ENCODE data around the gene SERPINA10.
"Not testable (repeated sequence)": the region's sequence is repeated elsewhere in the genome, so short reads cannot be mapped to it uniquely, and the experiment has no call there.

SERPINA10 gene

DNA sequence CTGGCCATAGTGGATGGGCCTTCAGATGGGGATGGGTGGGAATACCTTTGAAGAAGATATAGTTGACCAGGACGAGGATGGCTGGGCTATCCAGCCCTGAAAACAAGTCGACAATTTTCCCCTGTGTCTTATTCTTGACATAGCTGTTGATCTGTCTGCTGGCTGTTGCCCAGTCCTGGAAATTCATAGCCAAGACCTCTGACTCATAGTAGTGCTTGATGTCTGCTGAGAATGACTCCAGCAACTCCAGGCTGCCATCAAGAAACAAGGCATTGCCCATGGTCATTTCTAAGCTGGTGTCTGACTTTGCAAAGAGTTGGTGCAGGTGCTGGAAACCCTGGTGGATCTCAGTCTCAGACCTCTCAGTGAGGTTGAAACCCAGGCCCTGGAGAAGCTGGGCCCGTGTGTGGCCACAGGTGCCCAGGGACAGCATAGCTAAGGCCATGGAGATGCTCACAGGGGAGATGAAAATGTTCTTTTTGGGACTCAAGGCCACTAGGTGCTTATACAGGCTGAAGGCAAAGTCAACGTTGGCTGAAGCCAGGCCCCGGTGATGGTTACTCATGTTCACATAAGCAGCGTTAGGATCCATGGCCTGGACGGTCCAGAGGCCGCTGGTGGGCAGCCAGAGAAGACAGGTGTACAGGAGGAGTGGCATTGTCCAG is 21.1 kb upstream of the SERPINA10 start:
- DNase-seq (ENCODE audit: low read depth in 2 of 2) = no peak

DNA sequence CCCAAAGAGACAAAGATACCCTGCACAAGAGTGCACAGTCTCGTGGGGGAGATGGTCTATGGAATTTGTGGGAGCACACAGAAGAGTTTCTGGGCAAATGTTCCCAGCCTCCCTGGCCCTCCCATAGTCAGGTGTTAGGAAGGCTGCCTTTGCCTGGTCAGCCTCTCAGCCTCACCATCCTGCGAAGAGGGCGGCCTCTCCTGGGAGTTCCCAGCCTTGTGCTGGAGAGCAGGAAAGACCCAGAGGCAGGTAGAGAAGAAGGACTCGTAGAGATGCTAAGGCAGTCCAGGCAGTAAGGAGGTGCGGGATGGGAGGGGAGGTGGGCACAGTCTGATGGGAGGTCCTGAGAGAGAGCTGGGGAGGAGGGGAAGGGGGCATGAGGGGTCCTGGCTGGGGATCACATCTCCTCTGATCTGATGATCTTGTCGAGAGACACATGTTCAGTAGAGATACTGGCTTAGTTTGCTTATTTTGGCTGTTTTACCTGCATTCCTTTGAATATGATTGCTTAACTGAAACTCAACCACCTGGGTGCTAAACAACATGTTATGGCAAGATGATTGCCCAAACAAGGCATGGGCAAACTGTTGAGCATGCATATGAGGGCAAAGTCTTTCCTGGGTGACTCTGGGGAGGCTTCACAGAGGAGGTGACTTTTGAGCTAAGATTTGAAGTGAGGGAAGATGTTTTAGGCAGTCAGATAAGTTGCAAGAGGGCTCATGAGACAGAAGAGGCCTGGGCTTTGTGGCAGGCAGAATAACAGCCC is 19.6 kb upstream of the SERPINA10 start:
- no peak for DNase-seq (ENCODE audit: low read depth in 2 of 2)

DNA sequence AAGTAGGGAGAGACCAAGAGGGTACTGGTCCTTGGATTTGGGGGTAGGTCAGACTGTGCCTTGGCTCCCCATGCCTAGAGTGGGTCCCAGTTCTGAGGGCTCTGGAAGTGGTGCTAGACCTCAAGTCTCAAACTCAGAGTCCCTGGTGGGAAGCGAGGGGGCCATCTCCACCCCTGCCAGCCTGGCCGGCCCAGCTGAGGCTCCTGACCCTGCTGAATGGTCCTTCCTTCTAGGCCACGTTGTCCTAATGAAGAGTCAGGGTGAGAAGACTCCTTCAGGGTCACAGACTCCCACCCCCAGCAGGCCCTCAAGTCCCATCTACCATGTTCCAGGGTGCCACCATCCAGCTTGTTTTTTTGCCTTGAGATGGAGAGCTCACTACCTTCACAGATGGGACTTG is 17.2 kb upstream of the SERPINA10 start:
- DNase-seq (ENCODE audit: low read depth in 2 of 2) = no peak

DNA sequence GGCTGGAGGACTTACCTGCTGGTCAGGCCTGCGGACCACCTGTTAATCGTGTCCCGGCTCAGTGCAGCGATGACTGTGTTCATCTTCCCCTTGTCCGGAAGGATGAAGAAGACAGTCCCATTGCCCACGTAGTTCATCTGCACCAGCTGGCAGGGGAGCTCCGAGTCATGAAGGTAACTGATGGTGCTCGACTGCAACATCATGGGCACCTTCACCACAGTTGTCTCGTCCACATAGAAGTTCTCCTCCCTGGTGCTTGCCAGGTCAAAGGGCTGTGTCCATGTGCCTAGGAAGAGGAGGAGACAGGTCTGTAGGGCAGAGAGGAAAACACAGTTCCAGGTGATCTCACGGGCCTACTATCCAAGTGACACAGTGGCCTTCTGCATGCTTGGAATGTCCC is 16.7 kb upstream of the SERPINA10 start:
- no peak for DNase-seq (ENCODE audit: low read depth in 2 of 2)

DNA sequence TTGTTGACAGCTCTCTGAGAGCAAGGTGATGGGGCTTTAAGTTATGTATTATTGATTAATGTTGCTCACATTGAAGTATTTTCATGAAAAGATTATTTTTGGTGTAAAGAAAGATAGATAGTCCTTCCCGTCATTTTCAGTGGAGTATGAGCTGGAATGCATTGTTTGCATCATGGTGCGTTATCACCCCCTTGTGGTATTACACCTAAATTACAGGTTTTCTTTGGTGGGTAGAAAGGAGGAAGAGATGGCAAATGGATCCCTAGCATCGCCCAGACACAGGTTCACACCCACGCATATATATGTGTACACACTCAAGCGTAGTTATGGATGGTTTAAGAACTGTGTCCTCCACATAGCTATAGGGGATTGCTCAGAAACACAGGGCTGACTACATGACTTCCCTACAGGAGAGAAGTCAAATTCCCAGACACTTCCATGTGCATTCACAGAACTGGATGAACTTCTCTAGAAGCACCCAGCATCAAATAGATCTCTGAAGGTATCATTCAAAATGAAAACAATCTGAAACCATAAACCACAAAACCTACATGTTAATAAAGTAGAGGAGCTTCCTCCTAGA is 14.4 kb upstream of the SERPINA10 start:
- no peak for DNase-seq (ENCODE audit: low read depth in 2 of 2)

DNA sequence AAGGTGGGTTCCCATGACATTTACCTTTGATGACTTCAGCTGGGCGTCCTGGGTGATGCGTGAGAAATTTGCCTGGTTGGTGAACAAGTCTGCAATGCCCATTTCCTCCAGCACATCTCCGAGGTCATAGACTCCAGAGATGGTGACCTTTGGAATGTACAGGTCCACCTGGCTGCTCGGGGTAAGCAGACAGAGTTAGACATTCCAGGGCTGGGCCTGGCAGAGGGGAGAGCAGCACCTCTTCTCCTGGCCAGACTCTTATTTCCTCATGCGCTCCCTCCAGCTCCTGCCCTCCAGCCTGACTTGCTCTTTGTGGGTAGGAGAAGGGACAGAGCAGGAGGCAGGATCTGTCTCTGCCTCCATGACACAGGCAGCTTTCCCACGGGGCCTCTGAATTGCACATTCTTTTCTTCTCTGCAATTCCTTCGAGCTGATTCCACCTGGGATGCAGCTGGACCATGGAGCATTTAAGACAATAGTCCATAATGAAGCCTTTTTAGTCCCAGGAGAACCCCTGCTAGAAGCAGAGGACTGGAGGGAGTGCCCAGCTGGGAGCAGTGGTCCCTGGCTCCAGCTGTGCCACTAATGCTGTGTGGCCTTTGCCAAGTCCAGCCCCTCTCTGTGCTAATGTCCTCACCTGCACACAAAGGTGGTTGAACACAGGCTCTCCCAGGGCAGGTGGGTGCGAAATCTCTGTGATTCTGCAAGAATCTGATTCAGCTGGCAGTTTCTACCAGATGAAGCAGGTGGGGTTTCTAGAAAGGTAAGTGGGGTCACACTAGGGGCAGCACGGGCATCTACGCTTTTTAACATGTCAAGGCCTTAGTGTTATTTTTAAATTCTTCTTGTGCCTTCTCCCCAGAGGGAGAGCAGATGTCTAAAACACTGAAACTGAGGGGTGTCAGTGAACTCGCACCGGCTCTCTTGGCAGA is 13.2 kb upstream of the SERPINA10 start:
- no peak for DNase-seq (ENCODE audit: low read depth in 2 of 2)

DNA sequence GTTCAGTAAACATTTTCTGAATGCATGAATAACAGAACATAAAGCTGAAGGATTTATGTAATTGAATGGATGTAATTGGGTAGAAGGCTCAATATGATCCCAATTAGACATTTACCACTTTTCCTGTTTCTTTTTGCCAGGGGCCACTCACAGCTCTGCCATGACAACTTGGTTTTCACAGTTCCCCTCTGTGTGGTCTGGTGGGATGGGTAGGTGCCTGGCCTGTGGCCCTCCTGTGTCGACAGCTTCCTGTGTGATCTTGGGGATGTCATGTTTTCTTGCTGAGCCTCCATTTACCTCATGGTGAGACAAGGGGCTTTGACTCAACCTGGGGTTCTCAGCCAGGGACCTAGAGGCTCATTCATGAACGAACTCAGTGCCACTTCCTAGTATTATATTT is 12.6 kb upstream of the SERPINA10 start:
- DNase-seq (ENCODE audit: low read depth in 2 of 2) = no peak

DNA sequence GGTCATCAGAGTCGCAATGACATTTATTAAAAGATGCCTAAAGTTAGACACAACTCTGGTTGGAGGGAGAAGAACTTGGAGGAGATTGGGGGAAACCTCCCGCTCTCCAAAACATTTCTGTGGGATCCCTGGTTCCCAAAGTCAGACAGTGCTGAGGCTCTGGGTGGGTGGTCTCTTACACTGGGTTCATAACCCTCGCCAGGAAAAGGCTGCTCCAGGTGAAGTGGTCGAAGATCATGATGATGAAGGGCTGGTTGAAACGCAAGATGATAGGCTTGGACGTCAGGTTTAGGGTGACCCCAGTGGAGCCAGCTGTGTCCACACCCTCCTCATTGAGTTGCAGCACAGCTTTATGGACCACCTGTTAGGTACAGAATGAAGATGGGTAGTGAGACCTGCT is 11.2 kb upstream of the SERPINA10 start:
- DNase-seq (ENCODE audit: low read depth in 2 of 2) = no peak

DNA sequence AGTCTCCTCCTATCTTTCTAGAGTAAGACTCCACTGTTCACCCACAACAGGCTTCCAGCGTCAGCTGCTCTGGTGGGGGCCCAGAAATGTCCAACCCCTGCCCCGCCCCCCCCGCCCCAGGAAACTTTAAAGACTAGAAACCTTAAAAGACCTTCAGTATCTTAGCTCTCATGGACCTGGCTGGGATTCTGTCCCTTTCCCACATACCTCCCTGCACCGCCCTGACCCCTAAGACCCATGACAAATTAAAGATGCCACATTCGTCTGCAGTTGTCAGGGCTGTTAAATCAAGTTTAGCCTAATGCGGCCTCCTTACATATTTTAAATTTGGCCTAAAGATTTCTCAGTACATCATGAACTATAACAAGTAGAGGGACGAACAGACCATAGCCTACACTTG is 10.0 kb upstream of the SERPINA10 start:
- DNase-seq (ENCODE audit: low read depth in 2 of 2) = no peak

DNA sequence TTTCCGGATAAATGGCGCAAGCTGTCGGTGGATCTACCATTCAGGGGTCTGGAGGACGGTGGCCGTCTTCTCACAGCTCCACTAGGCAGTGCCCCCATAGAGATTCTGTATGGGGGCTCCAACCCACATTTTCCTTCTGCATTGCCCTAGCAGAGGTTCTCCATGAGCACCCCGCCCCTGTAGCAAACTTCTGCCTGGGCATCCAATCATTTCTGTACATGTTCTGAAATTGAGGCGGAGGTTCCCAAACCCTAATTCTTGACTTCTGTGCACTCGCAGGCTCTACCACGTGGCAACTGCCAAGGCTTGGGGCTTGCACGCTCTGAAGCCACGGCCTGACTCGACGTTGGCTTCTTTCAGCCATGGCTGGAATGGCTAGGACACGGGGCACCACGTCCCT is 5.1 kb upstream of the SERPINA10 start:
- DNase-seq (ENCODE audit: low read depth in 2 of 2) = no peak

DNA sequence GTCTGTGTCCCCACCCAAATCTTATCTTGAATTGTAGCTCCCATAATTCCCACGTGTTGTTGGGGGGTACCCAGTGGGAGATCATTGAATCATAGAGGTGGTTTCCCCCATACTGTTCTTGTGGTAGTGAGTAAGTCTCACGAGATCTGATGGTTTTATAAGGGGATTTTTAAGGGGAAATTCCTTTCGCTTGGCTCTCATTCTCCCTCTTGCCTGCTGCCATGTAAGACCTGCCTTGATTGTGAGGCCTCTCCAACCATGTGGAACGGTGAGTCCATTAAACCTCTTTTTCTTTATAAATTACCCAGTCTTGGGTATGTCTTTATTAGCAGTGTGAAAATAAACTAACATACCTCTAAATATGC is 3.1 kb upstream of the SERPINA10 start:
- DNase-seq (ENCODE audit: low read depth in 2 of 2) = not testable (repeated sequence)

DNA sequence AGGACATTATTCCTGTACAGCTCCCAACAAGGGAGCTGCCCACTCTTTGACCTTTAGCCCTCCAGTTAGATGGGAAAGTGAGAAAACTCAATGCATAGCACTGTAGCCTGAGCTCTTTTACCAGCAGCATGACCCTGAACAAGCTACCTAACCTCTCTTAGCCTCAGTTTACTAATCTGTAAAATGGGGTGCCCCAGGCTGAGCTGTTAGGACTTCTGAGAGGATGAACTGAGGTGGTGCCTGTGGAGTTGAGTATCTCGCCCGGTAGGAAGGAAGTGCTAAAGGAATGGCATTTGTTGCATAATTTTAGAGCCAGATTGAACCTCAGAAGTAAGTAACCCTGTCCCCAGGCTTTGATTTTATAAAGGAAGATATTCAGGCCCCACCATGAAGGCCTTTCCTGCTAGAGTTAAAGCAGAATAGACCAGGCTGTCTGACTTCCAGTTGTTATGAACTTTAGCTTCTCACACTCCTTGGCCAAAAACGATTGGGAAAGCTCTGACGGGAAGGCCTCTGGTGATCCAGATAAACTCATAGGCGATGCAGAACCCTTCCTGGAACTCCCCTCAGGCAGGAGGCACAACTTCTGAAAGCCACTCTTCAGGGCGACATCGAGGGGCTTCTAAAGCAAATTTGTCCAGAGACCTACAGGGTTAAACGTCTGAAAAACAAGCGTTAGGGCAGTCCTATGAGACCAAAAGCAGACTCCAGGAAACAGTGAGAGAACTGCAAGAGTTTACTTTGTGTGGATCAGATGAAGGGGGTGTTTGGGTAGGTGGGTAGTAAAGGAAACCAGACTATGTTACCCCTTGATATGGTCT is 2.5 kb upstream of the SERPINA10 start:
- DNase-seq (ENCODE audit: low read depth in 2 of 2) = no peak

DNA sequence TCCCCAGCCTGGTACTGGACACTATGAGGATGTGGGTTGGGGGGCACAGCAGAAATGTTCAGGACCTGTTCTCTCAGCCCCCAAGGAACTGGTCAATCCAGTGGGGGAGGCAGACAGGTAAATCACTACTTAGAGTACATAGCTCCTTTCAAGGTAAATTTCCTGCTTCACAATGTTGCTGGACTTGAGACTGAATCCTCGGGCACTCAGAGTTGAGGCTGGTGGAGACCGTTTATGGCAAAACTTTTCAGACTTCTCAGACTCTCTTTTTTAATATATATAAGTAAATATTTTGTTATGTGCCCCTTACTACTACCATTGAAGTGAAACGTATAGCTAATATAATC is 483 bp upstream of the SERPINA10 start:
- no peak for DNase-seq (ENCODE audit: low read depth in 2 of 2)

DNA sequence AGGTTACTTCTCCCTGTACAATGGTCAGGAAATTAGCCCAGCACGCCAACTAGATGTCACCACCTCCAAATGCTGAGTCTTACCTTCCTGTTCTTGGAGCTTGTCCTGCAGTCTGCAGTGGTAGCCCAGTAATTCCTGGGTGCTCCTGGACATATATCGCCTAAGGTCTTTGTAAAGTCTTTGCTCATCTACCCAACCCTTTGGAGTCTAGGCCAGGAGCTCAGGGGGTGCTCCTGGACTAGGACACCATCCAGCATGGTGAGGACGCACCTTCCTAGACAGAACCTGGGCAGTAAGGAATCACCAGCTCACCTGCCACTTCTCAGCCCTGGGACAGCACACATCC is 569 bp downstream of the SERPINA10 start:
- no peak for DNase-seq (ENCODE audit: low read depth in 2 of 2)

DNA sequence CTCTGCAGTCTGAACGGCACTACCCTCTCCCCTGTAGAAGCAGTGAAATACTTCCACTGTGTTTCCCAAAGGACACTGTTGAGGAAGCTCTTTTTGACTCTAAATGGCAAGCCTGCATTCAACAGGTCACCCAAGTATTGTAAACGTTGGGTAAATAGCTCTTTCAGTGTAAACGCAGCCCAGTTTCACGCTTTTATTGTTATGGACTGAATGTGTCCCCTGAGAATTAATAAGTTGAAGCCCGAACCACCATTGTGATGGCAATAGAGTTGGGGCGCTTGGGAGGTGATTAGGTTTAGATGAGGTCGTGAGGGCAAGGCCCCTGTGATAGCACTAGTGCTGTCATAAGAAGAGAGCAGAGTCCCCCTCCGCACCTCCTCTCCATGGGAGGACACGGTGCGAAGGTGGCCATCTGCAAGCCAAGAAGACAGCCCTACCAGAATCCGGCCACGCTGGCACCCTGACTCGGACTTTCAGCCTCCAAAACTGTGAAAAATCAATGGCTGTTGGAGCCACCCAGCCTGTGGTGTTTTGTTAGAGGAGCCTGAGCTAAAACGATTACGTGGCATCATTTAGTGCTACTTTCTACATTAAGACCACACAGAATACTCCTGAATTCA is 1.1 kb downstream of the SERPINA10 start:
- no peak for DNase-seq (ENCODE audit: low read depth in 2 of 2)

DNA sequence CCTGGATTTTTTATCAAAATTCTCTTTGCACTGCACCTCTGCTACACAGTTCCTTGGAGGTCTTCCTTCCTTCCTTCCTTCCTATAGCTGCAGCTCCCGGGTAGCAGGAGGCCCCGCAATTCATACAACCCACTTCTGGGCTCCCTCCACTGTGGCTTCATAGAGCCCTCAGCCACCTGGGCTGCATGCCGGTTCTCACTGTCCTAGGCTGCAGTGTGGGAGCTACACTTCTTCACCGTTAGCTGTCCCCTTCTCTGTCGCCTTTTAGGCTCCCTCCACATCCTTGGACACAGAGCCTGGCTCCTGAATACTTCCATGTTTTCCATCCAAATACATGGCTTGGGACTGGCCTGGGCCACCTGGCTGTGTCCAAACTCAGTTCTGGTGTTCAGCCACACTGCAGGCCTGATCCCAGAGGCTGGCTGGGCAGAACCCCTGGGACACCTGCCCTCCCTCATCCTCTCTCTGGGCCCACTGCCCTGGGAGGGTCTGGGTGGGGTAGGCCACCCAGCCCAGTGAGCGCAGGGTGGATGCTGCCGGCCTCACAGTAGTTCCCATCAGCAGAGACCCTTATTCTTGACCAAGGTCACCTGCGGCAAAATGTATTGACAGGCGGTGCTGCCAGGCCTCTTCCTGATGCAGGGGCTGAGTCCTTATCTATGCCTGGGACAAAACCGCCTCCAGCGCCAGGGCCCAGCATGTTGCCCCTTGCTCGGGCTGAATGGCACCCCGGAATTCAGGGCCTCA is 1.7 kb downstream of the SERPINA10 start:
- no peak for DNase-seq (ENCODE audit: low read depth in 2 of 2)

DNA sequence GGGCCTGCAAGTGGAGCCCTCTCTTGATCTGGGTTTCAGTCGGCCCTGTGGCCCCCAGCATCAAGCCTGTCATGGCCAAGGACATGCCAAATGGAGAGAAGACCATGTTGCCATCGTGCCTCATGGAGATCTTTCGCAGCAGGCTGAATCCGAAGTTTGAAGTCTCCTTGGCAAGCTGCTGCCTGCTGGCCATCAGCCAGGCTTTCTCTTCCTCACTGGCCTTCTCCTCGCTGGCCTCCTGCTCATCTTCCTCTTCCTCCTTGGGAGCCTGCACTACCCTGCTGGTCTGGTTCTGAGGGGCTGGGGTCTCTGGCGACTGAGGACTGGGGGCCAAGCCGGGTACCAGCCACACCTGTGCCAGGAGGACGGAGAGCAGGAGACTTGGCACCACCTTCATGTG is 2.9 kb downstream of the SERPINA10 start:
- DNase-seq (ENCODE audit: low read depth in 2 of 2) = no peak

DNA sequence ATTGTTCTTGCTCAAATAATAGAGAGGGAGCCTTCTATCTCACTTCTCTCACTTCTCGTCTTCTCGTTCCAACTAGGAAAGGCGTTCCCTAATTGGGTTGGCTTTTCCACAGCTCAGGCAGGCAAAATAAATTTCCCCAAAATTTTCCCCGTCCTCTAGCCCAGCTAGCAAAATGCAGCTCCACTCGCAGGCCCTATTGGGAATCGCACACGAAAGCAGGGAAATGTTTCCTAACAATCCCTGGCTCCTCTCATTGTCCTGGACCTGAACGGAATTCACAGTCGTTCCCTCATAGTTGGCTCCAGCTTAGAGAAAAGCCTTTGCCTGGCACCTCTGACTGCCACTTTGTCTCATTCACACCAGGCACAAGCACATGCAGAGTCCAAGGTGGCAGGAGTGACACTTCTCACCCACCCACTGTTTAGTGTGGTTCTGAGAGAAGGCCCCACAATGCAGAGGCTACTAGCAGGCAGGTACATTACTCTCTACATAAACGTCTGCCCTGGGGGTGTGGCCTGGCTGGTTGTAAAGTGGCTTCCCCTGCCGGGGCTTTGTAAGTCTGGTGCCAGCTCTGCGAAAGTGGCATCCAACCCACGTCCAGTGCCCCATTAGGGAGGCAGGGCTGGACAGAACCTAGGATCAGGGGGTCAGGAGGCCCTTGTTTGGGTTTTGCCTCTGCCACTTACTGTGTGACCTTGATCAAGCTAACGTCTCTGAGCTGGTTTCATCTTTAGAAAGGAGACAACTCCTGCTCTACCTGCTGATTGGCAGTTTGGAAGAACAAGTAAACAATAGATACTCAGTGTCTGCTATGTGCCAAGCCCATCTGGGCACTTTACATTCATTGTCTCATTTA is 4.2 kb downstream of the SERPINA10 start:
- no peak for DNase-seq (ENCODE audit: low read depth in 2 of 2)

DNA sequence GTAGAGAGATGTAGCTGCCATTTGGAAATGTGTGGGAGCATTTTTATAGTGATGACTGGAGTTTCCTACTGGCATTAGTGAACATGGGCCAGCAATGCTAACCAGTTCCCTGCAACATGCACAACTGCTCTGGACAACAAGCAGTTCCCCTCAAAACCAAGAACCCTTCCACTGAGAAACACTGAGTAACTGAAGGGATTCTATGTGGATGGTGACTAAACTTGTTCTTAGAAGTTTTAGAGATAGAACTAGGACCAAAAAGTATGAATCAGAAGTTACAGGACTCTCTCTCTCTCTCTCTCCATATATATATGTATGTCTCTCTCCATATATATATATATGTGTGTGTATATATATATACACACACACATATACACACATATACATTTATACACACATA is 7.9 kb downstream of the SERPINA10 start:
- DNase-seq (ENCODE audit: low read depth in 2 of 2) = no peak

Data from stimulated activated CD4-positive, alpha-beta T cell treated with anti-CD3 and anti-CD28 coated beads, Interleukin-12 subunit alpha, Interleukin-12 subunit beta, amount 100 ng/mL, for 24 hours (primary cell).